KMS-11 (cell line): ENCODE measurements around the gene PLOD2.

Experiments
- H2AFZ ChIP-seq: fragments of 200-600 bp; sonication (generic); 2 replicates; pipeline ENCODE4 v1.6.1; 2016; ENCODE audit warnings: antibody characterized with exemption, mixed run types, low read depth
- H3K27ac ChIP-seq: fragments of 200-600 bp; sonication (generic); 2 replicates; pipeline ENCODE4 v1.6.1; 2016; ENCODE audit warnings: mild to moderate bottlenecking, mixed run types
- H3K27me3 ChIP-seq: fragments of 200-600 bp; sonication (generic); 2 replicates; pipeline ENCODE4 v1.6.1; 2017; ENCODE audit warnings: mild to moderate bottlenecking, low read depth, mixed run types, moderate library complexity; ENCODE audit not compliant: insufficient read depth
- H3K36me3 ChIP-seq: fragments of 200-600 bp; sonication (generic); 2 replicates; pipeline ENCODE4 v1.6.1; 2017; ENCODE audit warnings: mild to moderate bottlenecking, mixed run types; ENCODE audit not compliant: insufficient read depth
- H3K4me1 ChIP-seq: fragments of 200-600 bp; sonication (generic); 2 replicates; pipeline ENCODE4 v1.6.1; 2016; ENCODE audit warnings: mild to moderate bottlenecking, low read depth, mixed run types; ENCODE audit not compliant: poor library complexity, severe bottlenecking
- H3K4me2 ChIP-seq: fragments of 200-600 bp; sonication (generic); 2 replicates; pipeline ENCODE4 v1.7.0; 2016; ENCODE audit warnings: mild to moderate bottlenecking, mixed run types
- H3K4me3 ChIP-seq: fragments of 200-600 bp; sonication (generic); IDR thresholded peaks from 2 replicates; pipeline ENCODE4 v1.6.1; 2017; ENCODE audit warnings: low read depth, low read length, mixed read lengths; ENCODE audit not compliant: insufficient read depth
- H3K79me2 ChIP-seq: fragments of 200-600 bp; sonication (generic); 2 replicates; pipeline ENCODE4 v1.6.1; 2016; ENCODE audit warnings: low read depth, mixed run types; ENCODE audit not compliant: insufficient read depth
- H3K9ac ChIP-seq: fragments of 200-600 bp; sonication (generic); 2 replicates; pipeline ENCODE4 v1.6.1; 2016; ENCODE audit warnings: mild to moderate bottlenecking, mixed run types
- H4K20me1 ChIP-seq: fragments of 200-600 bp; sonication (generic); 2 replicates; pipeline ENCODE4 v1.6.1; 2016; ENCODE audit warnings: mild to moderate bottlenecking, mixed run types; ENCODE audit not compliant: insufficient read depth
- CTCF ChIP-seq: fragments of 200-600 bp; sonication (generic); conservative IDR thresholded peaks from 2 replicates; pipeline ENCODE4 v1.6.1; 2017; ENCODE audit warnings: low read depth, mild to moderate bottlenecking, antibody characterized with exemption, low read length, moderate library complexity, mixed read lengths

PLOD2 gene

GRCh38 chr3:146199762-146200161 lies 38.8 kb upstream of the PLOD2 start:
- Histone ChIP-seq H3K4me1 (no peaks in the 10 kb centered on the region), H3K4me2 (no peak overlapping the region), H2AFZ (no peak overlapping the region), H3K9ac (no peak overlapping the region), H3K79me2 (no peaks in the 10 kb centered on the region), H3K4me3 (no peak overlapping the region), H3K27me3 (no peaks in the 10 kb centered on the region), H4K20me1 (no peaks in the 10 kb centered on the region), H3K36me3 (no peaks in the 10 kb centered on the region), H3K27ac (no peak overlapping the region)
- no peak for TF ChIP-seq CTCF

GRCh38 chr3:146196789-146197188 lies 35.8 kb upstream of the PLOD2 start:
- Histone ChIP-seq H3K4me2 (no peak overlapping the region), H3K4me3 (no peak overlapping the region), H3K9ac (no peak overlapping the region), H4K20me1 (no peaks in the 10 kb centered on the region), H3K27ac (no peak overlapping the region), H3K27me3 (no peaks in the 10 kb centered on the region), H3K79me2 (no peaks in the 10 kb centered on the region), H2AFZ (no peak overlapping the region), H3K4me1 (no peaks in the 10 kb centered on the region), H3K36me3 (no peaks in the 10 kb centered on the region)
- TF ChIP-seq CTCF, result no peak

- H3K9ac ChIP-seq, result no peak overlapping the region
- no peak for TF ChIP-seq CTCF
- no peaks in the 10 kb centered on the region for H3K36me3 ChIP-seq
- H2AFZ ChIP-seq, result no peak overlapping the region
- no peaks in the 10 kb centered on the region for H4K20me1 ChIP-seq
- H3K79me2 ChIP-seq, result no peaks in the 10 kb centered on the region
- H3K4me1 ChIP-seq, result no peaks in the 10 kb centered on the region
- no peak overlapping the region for H3K27ac ChIP-seq
- H3K27me3 ChIP-seq, result no peaks in the 10 kb centered on the region
- H3K4me3 ChIP-seq, result no peak overlapping the region
- no peak overlapping the region for H3K4me2 ChIP-seq
Measured at GRCh38 chr3:146195605-146196004, 34.6 kb upstream of the PLOD2 start.

- no peak for TF ChIP-seq CTCF
- Histone ChIP-seq H3K4me1 (no peaks in the 10 kb centered on the region), H4K20me1 (no peaks in the 10 kb centered on the region), H3K36me3 (no peaks in the 10 kb centered on the region), H2AFZ (no peak overlapping the region), H3K9ac (no peak overlapping the region), H3K79me2 (no peaks in the 10 kb centered on the region), H3K4me2 (no peak overlapping the region), H3K4me3 (no peak overlapping the region), H3K27ac (no peak overlapping the region), H3K27me3 (no peaks in the 10 kb centered on the region)
Measured at GRCh38 chr3:146195030-146195429, 34.0 kb upstream of the PLOD2 start.

- H3K4me2 ChIP-seq, result no peak overlapping the region
- no peak overlapping the region for H3K27ac ChIP-seq
- H3K36me3 ChIP-seq, result no peaks in the 10 kb centered on the region
- H3K27me3 ChIP-seq, result no peaks in the 10 kb centered on the region
- no peaks in the 10 kb centered on the region for H3K79me2 ChIP-seq
- peaks cover 6% of the 10 kb centered on the region for H3K4me1 ChIP-seq
- H3K4me3 ChIP-seq, result no peak overlapping the region
- H3K9ac ChIP-seq, result no peak overlapping the region
- H4K20me1 ChIP-seq, result no peaks in the 10 kb centered on the region
- TF ChIP-seq CTCF, result no peak
- no peak overlapping the region for H2AFZ ChIP-seq
Measured at GRCh38 chr3:146191051-146191450, 30.1 kb upstream of the PLOD2 start.
